GM12875 (cell line): Measurements from ENCODE around the gene RASSF5.

ENCODE experiments used
- H3K4me3 ChIP-seq: one replicate; pipeline ENCODE4 v1.5.1; 2011; ENCODE audit warnings: low read depth, low read length, control low read depth
- CTCF ChIP-seq: IDR thresholded peaks from 2 replicates; pipeline ENCODE4 v1.5.1; 2011; ENCODE audit warnings: low read depth, mild to moderate bottlenecking, control low read depth, inconsistent platforms, low read length, moderate library complexity, borderline replicate concordance; ENCODE audit not compliant: insufficient read depth

RASSF5 gene

GRCh38 chr1:206476058-206476457 is 31.3 kb upstream of the RASSF5 start:
- H3K4me3 ChIP-seq, result no peak overlapping the region
- TF ChIP-seq CTCF, result no peak

- H3K4me3 ChIP-seq, result no peak overlapping the region
- no peak for TF ChIP-seq CTCF
These were observed 30.7 kb upstream of the RASSF5 start for GRCh38 chr1:206476591-206476990.

GRCh38 chr1:206477110-206477509 is 30.2 kb upstream of the RASSF5 start:
- H3K4me3 ChIP-seq, result no peak overlapping the region
- no peak for TF ChIP-seq CTCF

- TF ChIP-seq CTCF, result no peak
These were observed 29.6 kb upstream of the RASSF5 start for GRCh38 chr1:206477581-206478380.

GRCh38 chr1:206478746-206479145 is 28.6 kb upstream of the RASSF5 start:
- no peak overlapping the region for H3K4me3 ChIP-seq
- no peak for TF ChIP-seq CTCF

More at GRCh38 chr1:206477581-206478380, 29.6 kb upstream of the RASSF5 start:
- H3K4me3 ChIP-seq, result no peak overlapping the region

GRCh38 chr1:206479183-206480125 is 27.9 kb upstream of the RASSF5 start:
- TF ChIP-seq CTCF, result peak; percentile 73; the same call in 1 of the 2 replicates
- H3K4me3 ChIP-seq, result no peak overlapping the region

- TF ChIP-seq CTCF, result no peak
- no peak overlapping the region for H3K4me3 ChIP-seq
These were observed 27.1 kb upstream of the RASSF5 start for GRCh38 chr1:206480211-206480610.
